DOHH2 (cell line): ENCODE measurements around the gene UGT1A3.

Experiments used
- CTCF ChIP-seq: fragments of 200-600 bp; sonication (generic); IDR thresholded peaks from one replicate; pipeline ENCODE4 v1.5.1; 2014; ENCODE audit warnings: antibody characterized with exemption, mild to moderate bottlenecking, low read depth, low read length; ENCODE audit not compliant: poor library complexity, severe bottlenecking
- EZH2phosphoT487 ChIP-seq: fragments of 200-600 bp; sonication (generic); IDR thresholded peaks from 2 replicates; pipeline ENCODE4 v1.6.1; 2017; ENCODE audit warnings: borderline replicate concordance, mild to moderate bottlenecking, antibody characterized with exemption, low read length, moderate library complexity, mixed read lengths

DNA sequence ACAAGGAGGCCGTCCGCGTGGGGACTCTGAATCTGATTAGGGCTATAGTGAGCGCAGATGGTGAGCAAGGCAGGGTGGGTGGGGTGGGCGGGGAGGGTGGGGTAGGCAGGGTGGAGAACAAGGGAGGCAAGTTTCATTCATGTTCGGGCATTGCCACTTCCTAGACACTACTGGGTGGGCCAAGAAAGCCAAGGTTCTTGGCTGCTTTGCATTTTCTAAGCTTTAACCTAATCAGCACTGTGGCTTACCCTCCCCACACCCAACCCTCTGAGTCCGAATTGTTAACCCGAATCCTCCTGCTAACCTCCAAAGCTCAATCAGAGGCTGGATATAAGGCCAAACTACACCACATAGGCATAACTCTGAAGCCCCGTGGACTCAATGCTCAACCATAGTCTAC lies 67.4 kb downstream of the UGT1A3 start:
- TF ChIP-seq CTCF: no peak
- no peak for TF ChIP-seq EZH2phosphoT487
